Stomach (tissue), 4 donors: ENCODE results near the gene FGF22.

ENCODE experiments used
- POLR2AphosphoS5 ChIP-seq, 3 donors: sonication (generic); formaldehyde crosslinking; IDR thresholded peaks; one replicate each; pipeline ENCODE4 v1.6.1; 2016; ENCODE audit warnings: antibody characterized with exemption in 3 of 3
- TF ChIP-seq, protein P1 (sequence below), 7 experiments: fragments of 450-650 bp in 4 of 7; fragments of 200-600 bp in 3 of 7; sonication (generic) in 3 of 7; IDR thresholded peaks; one replicate each; pipeline ENCODE4 v1.5.1; 2016 to 2019; ENCODE audit warnings: antibody characterized with exemption in 7 of 7, control low read depth in 2 of 7, mild to moderate bottlenecking in 1 of 7

DNA sequence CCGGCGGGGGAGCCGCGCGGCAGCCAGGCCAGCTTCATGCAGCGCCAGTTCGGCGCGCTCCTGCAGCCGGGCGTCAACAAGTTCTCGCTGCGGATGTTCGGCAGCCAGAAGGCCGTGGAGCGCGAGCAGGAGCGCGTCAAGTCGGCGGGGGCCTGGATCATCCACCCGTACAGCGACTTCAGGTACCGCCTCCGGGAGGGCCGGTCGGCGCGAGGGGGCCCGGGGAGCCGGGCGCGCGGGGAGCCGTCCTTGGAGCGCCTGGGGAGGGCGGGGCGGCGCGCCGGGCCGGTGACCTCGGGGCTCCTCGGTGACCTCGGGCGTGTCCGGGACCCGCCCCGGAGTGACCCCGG lies 49.3 kb upstream of the FGF22 start:
- TF ChIP-seq, protein P1, sequence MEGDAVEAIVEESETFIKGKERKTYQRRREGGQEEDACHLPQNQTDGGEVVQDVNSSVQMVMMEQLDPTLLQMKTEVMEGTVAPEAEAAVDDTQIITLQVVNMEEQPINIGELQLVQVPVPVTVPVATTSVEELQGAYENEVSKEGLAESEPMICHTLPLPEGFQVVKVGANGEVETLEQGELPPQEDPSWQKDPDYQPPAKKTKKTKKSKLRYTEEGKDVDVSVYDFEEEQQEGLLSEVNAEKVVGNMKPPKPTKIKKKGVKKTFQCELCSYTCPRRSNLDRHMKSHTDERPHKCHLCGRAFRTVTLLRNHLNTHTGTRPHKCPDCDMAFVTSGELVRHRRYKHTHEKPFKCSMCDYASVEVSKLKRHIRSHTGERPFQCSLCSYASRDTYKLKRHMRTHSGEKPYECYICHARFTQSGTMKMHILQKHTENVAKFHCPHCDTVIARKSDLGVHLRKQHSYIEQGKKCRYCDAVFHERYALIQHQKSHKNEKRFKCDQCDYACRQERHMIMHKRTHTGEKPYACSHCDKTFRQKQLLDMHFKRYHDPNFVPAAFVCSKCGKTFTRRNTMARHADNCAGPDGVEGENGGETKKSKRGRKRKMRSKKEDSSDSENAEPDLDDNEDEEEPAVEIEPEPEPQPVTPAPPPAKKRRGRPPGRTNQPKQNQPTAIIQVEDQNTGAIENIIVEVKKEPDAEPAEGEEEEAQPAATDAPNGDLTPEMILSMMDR (IDR thresholded peaks at IDR 0.05) = no peak
- TF ChIP-seq POLR2AphosphoS5 (IDR thresholded peaks at IDR 0.05) = no peak
